DND-41 (cell line): Measurements from ENCODE around the gene ADAMTS8.

Experiments used
- CTCF ChIP-seq: IDR thresholded peaks from 2 replicates; pipeline ENCODE4 v1.5.1; 2012; ENCODE audit warnings: borderline replicate concordance, low read length, moderate library complexity, mild to moderate bottlenecking; ENCODE audit not compliant: poor library complexity, severe bottlenecking; ENCODE audit errors: extremely low read depth
- EZH2 ChIP-seq: IDR thresholded peaks from 3 replicates; pipeline ENCODE4 v1.6.1; 2012; ENCODE audit warnings: borderline replicate concordance, low read depth, mild to moderate bottlenecking, moderate library complexity, low read length, inconsistent platforms; ENCODE audit not compliant: severe bottlenecking

- TF ChIP-seq CTCF (no peak), EZH2 (no peak)
These were observed 23.7 kb downstream of the ADAMTS8 start for GRCh38 chr11:130404727-130405126.
